ENCODE results near the gene MED12L.
"Not testable (repeated sequence)": the region's sequence is repeated elsewhere in the genome, so short reads cannot be mapped to it uniquely, and the experiment has no call there.

MED12L gene

GRCh38 chr3:151085227-151085888, at the start of gene MED12L:
Gene MED12L (plus strand): TSS chr3:151085664. CDS start chr3:151086927, 1,263 bp downstream.
- peak within 1 kb of the TSS; percentile 38; the same call in 1 of the 2 replicates for H3K9ac ChIP-seq (ENCODE audit: low read depth, low read length)
- peak within 1 kb of the TSS; percentile 70 for H3K27ac ChIP-seq (ENCODE audit: low read depth, low read length)
- no peaks in the 10 kb centered on the region for H3K9me3 ChIP-seq (ENCODE audit: control insufficient read depth, insufficient read depth, low read length)
- H3K4me3 ChIP-seq (ENCODE audit: low read depth, low read length): peak within 1 kb of the TSS; percentile 74
- peaks cover 30% of the 10 kb centered on the region for H3K4me1 ChIP-seq (ENCODE audit: control insufficient read depth, insufficient read depth, low read length)
- H3K27me3 ChIP-seq (ENCODE audit: control insufficient read depth, insufficient read depth, low read length): peaks cover 18% of the 10 kb centered on the region
- no peaks in the 10 kb centered on the region for H3K36me3 ChIP-seq (ENCODE audit: control insufficient read depth, insufficient read depth, low read length)

- Histone ChIP-seq H3K36me3 (ENCODE audit: control insufficient read depth, insufficient read depth, low read length) (no peaks in the 10 kb centered on the region), H3K4me1 (ENCODE audit: control insufficient read depth, insufficient read depth, low read length) (no peaks in the 10 kb centered on the region), H3K9me3 (ENCODE audit: control insufficient read depth, insufficient read depth, low read length) (no peaks in the 10 kb centered on the region), H3K27ac (ENCODE audit: low read depth, low read length) (peak overlapping the region; percentile 2), H3K4me3 (ENCODE audit: low read depth, low read length) (no peak overlapping the region), H3K9ac (ENCODE audit: low read depth, low read length) (no peak overlapping the region), H3K27me3 (ENCODE audit: control insufficient read depth, insufficient read depth, low read length) (no peaks in the 10 kb centered on the region)
These were observed 47.6 kb upstream of the MED12L start for GRCh38 chr3:151037746-151038477.

- no peaks in the 10 kb centered on the region; the same call in 1 of the 2 replicates for H3K4me1 ChIP-seq (ENCODE audit: control insufficient read depth, insufficient read depth, low read length)
- H3K27me3 ChIP-seq (ENCODE audit: control insufficient read depth, insufficient read depth, low read length): no peaks in the 10 kb centered on the region
- H3K36me3 ChIP-seq (ENCODE audit: control insufficient read depth, insufficient read depth, low read length): no peaks in the 10 kb centered on the region
- H3K9me3 ChIP-seq (ENCODE audit: control insufficient read depth, insufficient read depth, low read length): no peaks in the 10 kb centered on the region
- H3K9ac ChIP-seq (ENCODE audit: low read depth, low read length): no peak overlapping the region
- no peak overlapping the region for H3K27ac ChIP-seq (ENCODE audit: low read depth, low read length)
- H3K4me3 ChIP-seq (ENCODE audit: low read depth, low read length): no peak overlapping the region
These were observed 40.8 kb upstream of the MED12L start for GRCh38 chr3:151044706-151045105.

- Histone ChIP-seq H3K9me3 (ENCODE audit: control insufficient read depth, insufficient read depth, low read length) (no peaks in the 10 kb centered on the region), H3K36me3 (ENCODE audit: control insufficient read depth, insufficient read depth, low read length) (no peaks in the 10 kb centered on the region), H3K9ac (ENCODE audit: low read depth, low read length) (no peak overlapping the region), H3K4me3 (ENCODE audit: low read depth, low read length) (no peak overlapping the region), H3K4me1 (ENCODE audit: control insufficient read depth, insufficient read depth, low read length) (no peaks in the 10 kb centered on the region; the same call in 1 of the 2 replicates), H3K27ac (ENCODE audit: low read depth, low read length) (no peak overlapping the region), H3K27me3 (ENCODE audit: control insufficient read depth, insufficient read depth, low read length) (no peaks in the 10 kb centered on the region)
These were observed 37.8 kb upstream of the MED12L start for GRCh38 chr3:151047636-151048035.

GRCh38 chr3:151051533-151051932, 33.9 kb upstream of the MED12L start:
- no peak overlapping the region for H3K4me3 ChIP-seq (ENCODE audit: low read depth, low read length)
- no peak overlapping the region for H3K27ac ChIP-seq (ENCODE audit: low read depth, low read length)
- H3K9me3 ChIP-seq (ENCODE audit: control insufficient read depth, insufficient read depth, low read length): no peaks in the 10 kb centered on the region
- no peaks in the 10 kb centered on the region for H3K27me3 ChIP-seq (ENCODE audit: control insufficient read depth, insufficient read depth, low read length)
- no peaks in the 10 kb centered on the region for H3K36me3 ChIP-seq (ENCODE audit: control insufficient read depth, insufficient read depth, low read length)
- H3K9ac ChIP-seq (ENCODE audit: low read depth, low read length): no peak overlapping the region
- no peaks in the 10 kb centered on the region; the same call in 1 of the 2 replicates for H3K4me1 ChIP-seq (ENCODE audit: control insufficient read depth, insufficient read depth, low read length)

- Histone ChIP-seq H3K9ac (ENCODE audit: low read depth, low read length) (no peak overlapping the region), H3K4me3 (ENCODE audit: low read depth, low read length) (no peak overlapping the region), H3K27me3 (ENCODE audit: control insufficient read depth, insufficient read depth, low read length) (no peaks in the 10 kb centered on the region), H3K27ac (ENCODE audit: low read depth, low read length) (no peak overlapping the region), H3K9me3 (ENCODE audit: control insufficient read depth, insufficient read depth, low read length) (no peaks in the 10 kb centered on the region), H3K4me1 (ENCODE audit: control insufficient read depth, insufficient read depth, low read length) (no peaks in the 10 kb centered on the region; the same call in 1 of the 2 replicates), H3K36me3 (ENCODE audit: control insufficient read depth, insufficient read depth, low read length) (no peaks in the 10 kb centered on the region)
These were observed 33.1 kb upstream of the MED12L start for GRCh38 chr3:151052346-151052745.

- Histone ChIP-seq H3K4me3 (ENCODE audit: low read depth, low read length) (no peak overlapping the region), H3K27ac (ENCODE audit: low read depth, low read length) (no peak overlapping the region), H3K9me3 (ENCODE audit: control insufficient read depth, insufficient read depth, low read length) (no peaks in the 10 kb centered on the region), H3K27me3 (ENCODE audit: control insufficient read depth, insufficient read depth, low read length) (no peaks in the 10 kb centered on the region), H3K4me1 (ENCODE audit: control insufficient read depth, insufficient read depth, low read length) (no peaks in the 10 kb centered on the region; the same call in 1 of the 2 replicates), H3K36me3 (ENCODE audit: control insufficient read depth, insufficient read depth, low read length) (no peaks in the 10 kb centered on the region), H3K9ac (ENCODE audit: low read depth, low read length) (no peak overlapping the region)
These were observed 32.7 kb upstream of the MED12L start for GRCh38 chr3:151052756-151053155.

GRCh38 chr3:151058740-151059139, 26.7 kb upstream of the MED12L start:
- Histone ChIP-seq H3K27ac (ENCODE audit: low read depth, low read length) (no peak overlapping the region), H3K9me3 (ENCODE audit: control insufficient read depth, insufficient read depth, low read length) (no peaks in the 10 kb centered on the region), H3K4me1 (ENCODE audit: control insufficient read depth, insufficient read depth, low read length) (no peaks in the 10 kb centered on the region), H3K27me3 (ENCODE audit: control insufficient read depth, insufficient read depth, low read length) (no peaks in the 10 kb centered on the region), H3K9ac (ENCODE audit: low read depth, low read length) (no peak overlapping the region), H3K4me3 (ENCODE audit: low read depth, low read length) (no peak overlapping the region), H3K36me3 (ENCODE audit: control insufficient read depth, insufficient read depth, low read length) (no peaks in the 10 kb centered on the region)

- Histone ChIP-seq H3K36me3 (ENCODE audit: control insufficient read depth, insufficient read depth, low read length) (no peaks in the 10 kb centered on the region), H3K9ac (ENCODE audit: low read depth, low read length) (no peak overlapping the region), H3K9me3 (ENCODE audit: control insufficient read depth, insufficient read depth, low read length) (no peaks in the 10 kb centered on the region), H3K27ac (ENCODE audit: low read depth, low read length) (no peak overlapping the region), H3K4me3 (ENCODE audit: low read depth, low read length) (no peak overlapping the region), H3K27me3 (ENCODE audit: control insufficient read depth, insufficient read depth, low read length) (no peaks in the 10 kb centered on the region), H3K4me1 (ENCODE audit: control insufficient read depth, insufficient read depth, low read length) (no peaks in the 10 kb centered on the region)
These were observed 22.9 kb upstream of the MED12L start for GRCh38 chr3:151062611-151063010.

- Histone ChIP-seq H3K9ac (ENCODE audit: low read depth, low read length) (no peak overlapping the region), H3K36me3 (ENCODE audit: control insufficient read depth, insufficient read depth, low read length) (no peaks in the 10 kb centered on the region), H3K9me3 (ENCODE audit: control insufficient read depth, insufficient read depth, low read length) (no peaks in the 10 kb centered on the region), H3K4me1 (ENCODE audit: control insufficient read depth, insufficient read depth, low read length) (no peaks in the 10 kb centered on the region), H3K27ac (ENCODE audit: low read depth, low read length) (no peak overlapping the region), H3K27me3 (ENCODE audit: control insufficient read depth, insufficient read depth, low read length) (no peaks in the 10 kb centered on the region), H3K4me3 (ENCODE audit: low read depth, low read length) (no peak overlapping the region)
These were observed 18.3 kb upstream of the MED12L start for GRCh38 chr3:151067158-151067557.

GRCh38 chr3:151072842-151073241, 12.6 kb upstream of the MED12L start:
- not testable (repeated sequence) for H3K36me3 ChIP-seq (ENCODE audit: control insufficient read depth, insufficient read depth, low read length); H3K27me3 ChIP-seq (ENCODE audit: control insufficient read depth, insufficient read depth, low read length); H3K9ac ChIP-seq (ENCODE audit: low read depth, low read length); H3K4me1 ChIP-seq (ENCODE audit: control insufficient read depth, insufficient read depth, low read length); H3K27ac ChIP-seq (ENCODE audit: low read depth, low read length); H3K9me3 ChIP-seq (ENCODE audit: control insufficient read depth, insufficient read depth, low read length); H3K4me3 ChIP-seq (ENCODE audit: low read depth, low read length)

Measured in HUES48 (cell line).